Smooth muscle cell (in vitro differentiated cells): Measurements from ENCODE around the gene INCENP. TPM values are rescaled to one million over a fixed set of nuclear protein-coding genes. Genes with fewer than 3 reads are reported as not detected.

Experiments
- DNase-seq: peaks from one replicate; lab custom pipeline; 2025; ENCODE audit not compliant: unreplicated experiment; lab: John Stamatoyannopoulos, UW
- H2AFZ ChIP-seq: fragments of 200-600 bp; sonication (generic); 2 replicates; pipeline ENCODE4 v1.6.0; 2016; ENCODE audit warnings: antibody characterized with exemption, low read depth, mild to moderate bottlenecking
- H3F3A ChIP-seq: fragments of 200-600 bp; sonication (generic); 2 replicates; pipeline ENCODE4 v1.6.0; 2017; ENCODE audit warnings: antibody characterized with exemption, low read depth
- H3K27ac ChIP-seq: fragments of 200-600 bp; sonication (generic); 2 replicates; pipeline ENCODE4 v1.5.1; 2016; ENCODE audit warnings: low read depth, mild to moderate bottlenecking
- H3K27me3 ChIP-seq: fragments of 200-600 bp; sonication (generic); 2 replicates; pipeline ENCODE4 v1.6.1; 2016; ENCODE audit warnings: low read depth, mild to moderate bottlenecking
- H3K36me3 ChIP-seq: fragments of 200-600 bp; sonication (generic); 2 replicates; pipeline ENCODE4 v1.5.1; 2016; ENCODE audit warnings: low read depth
- H3K4me1 ChIP-seq: fragments of 200-600 bp; sonication (generic); 2 replicates; pipeline ENCODE4 v1.5.1; 2016; ENCODE audit warnings: low read depth
- H3K4me2 ChIP-seq: fragments of 200-600 bp; sonication (generic); 2 replicates; pipeline ENCODE4 v1.6.0; 2016; ENCODE audit warnings: mild to moderate bottlenecking
- H3K4me3 ChIP-seq: fragments of 200-600 bp; sonication (generic); 2 replicates; pipeline ENCODE4 v1.5.1; 2016; ENCODE audit warnings: mild to moderate bottlenecking
- H3K79me2 ChIP-seq: fragments of 200-600 bp; sonication (generic); 2 replicates; pipeline ENCODE4 v1.6.0; 2016; ENCODE audit warnings: low read depth, mild to moderate bottlenecking
- H3K9ac ChIP-seq: fragments of 200-600 bp; sonication (generic); 2 replicates; pipeline ENCODE4 v1.6.0; 2016; ENCODE audit warnings: low read depth
- H3K9me3 ChIP-seq: fragments of 200-600 bp; sonication (generic); replicated peaks from 2 replicates; pipeline ENCODE4 v1.5.1; 2016; ENCODE audit warnings: low read depth
- H4K20me1 ChIP-seq: fragments of 200-600 bp; sonication (generic); 2 replicates; pipeline ENCODE4 v1.6.0; 2016; ENCODE audit warnings: low read depth
- CTCF ChIP-seq: fragments of 200-600 bp; sonication (generic); IDR thresholded peaks from 2 replicates; pipeline ENCODE4 v1.5.1; 2017; ENCODE audit warnings: borderline replicate concordance, mild to moderate bottlenecking, antibody characterized with exemption; ENCODE audit not compliant: insufficient read depth, poor library complexity, severe bottlenecking
- WGBS: methylation state at CpG from one replicate; pipeline ENCODE4 v1.1.7; 2016; ENCODE audit warnings: low lambda C conversion rate; 5-methylcytosine and 5-hydroxymethylcytosine counted together
- polyA plus RNA-seq: library from polyadenylated mRNA; unstranded; fragments of >200 nt; fragmentation: Nextera tagmentation; extraction: Ambion mirVana; gene quantifications from 2 replicates; pipeline ENCODE4 v1.2.1, GENCODE V29; 2016
- total RNA-seq: library from RNA; depleted of rRNA; stranded (reverse); fragments of >200 nt; gene quantifications from 2 replicates; pipeline ENCODE4 v1.2.3, GENCODE V29; 2014

Gene INCENP
- total and polyA plus RNA-seq, 2 experiments from 2014 or later: 2.3 to 25.7 TPM

GRCh38 chr11:62151737-62152102, 27.9 kb downstream of the INCENP start:
- Histone ChIP-seq H2AFZ (no peak overlapping the region), H3K27ac (no peak overlapping the region), H3F3A (no peaks in the 10 kb centered on the region), H4K20me1 (no peaks in the 10 kb centered on the region), H3K4me1 (no peaks in the 10 kb centered on the region), H3K36me3 (no peaks in the 10 kb centered on the region), H3K9ac (no peak overlapping the region), H3K4me3 (no peak overlapping the region), H3K4me2 (no peak overlapping the region), H3K27me3 (no peaks in the 10 kb centered on the region), H3K9me3 (no peaks in the 10 kb centered on the region), H3K79me2 (no peaks in the 10 kb centered on the region)
- TF ChIP-seq CTCF: no peak
- WGBS: 97% methylated on average over 9 of the region's 9 CpGs
- DNase-seq: no peak

GRCh38 chr11:62152245-62153086, 28.7 kb downstream of the INCENP start:
- no peak overlapping the region for H3K4me3 ChIP-seq
- no peaks in the 10 kb centered on the region for H4K20me1 ChIP-seq
- 98% methylated on average over 14 of the region's 14 CpGs for WGBS
- no peak overlapping the region for H3K27ac ChIP-seq
- no peak overlapping the region for H2AFZ ChIP-seq
- no peak overlapping the region for H3K4me2 ChIP-seq
- H3K9me3 ChIP-seq: no peaks in the 10 kb centered on the region
- no peak overlapping the region for H3K9ac ChIP-seq
- no peaks in the 10 kb centered on the region for H3K36me3 ChIP-seq
- TF ChIP-seq CTCF: no peak
- DNase-seq: no peak
- no peaks in the 10 kb centered on the region for H3F3A ChIP-seq
- H3K79me2 ChIP-seq: no peaks in the 10 kb centered on the region
- H3K27me3 ChIP-seq: no peaks in the 10 kb centered on the region
- no peaks in the 10 kb centered on the region for H3K4me1 ChIP-seq

- Histone ChIP-seq H3K9ac (no peak overlapping the region), H3K36me3 (no peaks in the 10 kb centered on the region), H3K9me3 (no peaks in the 10 kb centered on the region), H3K79me2 (no peaks in the 10 kb centered on the region), H3F3A (no peaks in the 10 kb centered on the region), H4K20me1 (no peaks in the 10 kb centered on the region), H3K27me3 (no peaks in the 10 kb centered on the region), H3K4me2 (no peak overlapping the region), H3K4me1 (no peaks in the 10 kb centered on the region), H2AFZ (no peak overlapping the region), H3K4me3 (no peak overlapping the region), H3K27ac (no peak overlapping the region)
- 100% methylated on average over 2 of the region's 2 CpGs for WGBS
- DNase-seq: no peak
- TF ChIP-seq CTCF: no peak
Measured at GRCh38 chr11:62153087-62153395, 29.2 kb downstream of the INCENP start.

- no peak for DNase-seq
- Histone ChIP-seq H3K27me3 (no peaks in the 10 kb centered on the region), H3K4me1 (no peaks in the 10 kb centered on the region), H4K20me1 (no peaks in the 10 kb centered on the region), H3K9me3 (no peaks in the 10 kb centered on the region), H3K79me2 (no peaks in the 10 kb centered on the region), H3K9ac (no peak overlapping the region), H3K36me3 (no peaks in the 10 kb centered on the region), H3K27ac (no peak overlapping the region), H3K4me3 (no peak overlapping the region), H3K4me2 (no peak overlapping the region), H2AFZ (no peak overlapping the region), H3F3A (no peaks in the 10 kb centered on the region)
- no peak for TF ChIP-seq CTCF
- 83% methylated on average over 3 of the region's 3 CpGs for WGBS
Measured at GRCh38 chr11:62153617-62154016, 29.8 kb downstream of the INCENP start.
